GM19467 (cell line): ENCODE data around the gene SLX4IP.

Source experiments
- ATAC-seq: cut with Tn5 transposase; IDR thresholded peaks from one replicate; pipeline ENCODE4 v1.9.1; 2021; ENCODE audit warnings: mild to moderate bottlenecking, moderate library complexity; ENCODE audit not compliant: unreplicated experiment

The SLX4IP gene

GRCh38 chr20:10463622-10464021 is 28.5 kb downstream of the SLX4IP start:
- ATAC-seq, result no peak

GRCh38 chr20:10465135-10465534 is 30.0 kb downstream of the SLX4IP start:
- ATAC-seq, result no peak

GRCh38 chr20:10466325-10466724 is 31.2 kb downstream of the SLX4IP start:
- ATAC-seq, result no peak

- no peak for ATAC-seq
Measured at GRCh38 chr20:10466855-10467254, 31.8 kb downstream of the SLX4IP start.

GRCh38 chr20:10467681-10468339 is 32.7 kb downstream of the SLX4IP start:
- ATAC-seq, result no peak

GRCh38 chr20:10468340-10468845 is 33.3 kb downstream of the SLX4IP start:
- ATAC-seq, result no peak

GRCh38 chr20:10469056-10469455 is 34.0 kb downstream of the SLX4IP start:
- no peak for ATAC-seq

- ATAC-seq, result no peak
Measured at GRCh38 chr20:10469599-10469998, 34.5 kb downstream of the SLX4IP start.

- ATAC-seq, result no peak
Measured at GRCh38 chr20:10470276-10470675, 35.2 kb downstream of the SLX4IP start.

GRCh38 chr20:10472871-10473270 is 37.8 kb downstream of the SLX4IP start:
- no peak for ATAC-seq

GRCh38 chr20:10474606-10475184 is 39.6 kb downstream of the SLX4IP start:
- ATAC-seq, result no peak

GRCh38 chr20:10475225-10475624 is 40.1 kb downstream of the SLX4IP start:
- no peak for ATAC-seq

GRCh38 chr20:10476319-10476724 is 41.2 kb downstream of the SLX4IP start:
- peak; percentile 69 for ATAC-seq

- ATAC-seq, result peak; percentile 73
Measured at GRCh38 chr20:10478205-10478604, 43.1 kb downstream of the SLX4IP start.

GRCh38 chr20:10478930-10479329 is 43.8 kb downstream of the SLX4IP start:
- ATAC-seq, result no peak

GRCh38 chr20:10481676-10482075 is 46.6 kb downstream of the SLX4IP start:
- ATAC-seq, result no peak

GRCh38 chr20:10483691-10484090 is 48.6 kb downstream of the SLX4IP start:
- ATAC-seq, result no peak

GRCh38 chr20:10487142-10488136 is 52.3 kb downstream of the SLX4IP start:
- ATAC-seq, result no peak

- no peak for ATAC-seq
Measured at GRCh38 chr20:10488534-10488933, 53.4 kb downstream of the SLX4IP start.

GRCh38 chr20:10489853-10490252 is 54.7 kb downstream of the SLX4IP start:
- ATAC-seq, result no peak

GRCh38 chr20:10490257-10490656 is 55.2 kb downstream of the SLX4IP start:
- no peak for ATAC-seq
